Measurements from ENCODE around the gene MEF2B. TPM values are rescaled to one million over a fixed set of nuclear protein-coding genes. Genes with fewer than 3 reads are reported as not detected.

Gene MEF2B
- total RNA-seq, 6 donors from 2014 or later = 2.0 to 3.9 (median 3.1) TPM; not detected in 3

GRCh38 chr19:19147344-19147743, 22.7 kb downstream of the MEF2B start:
- Histone ChIP-seq H3K36me3 (peaks cover 0 to 29% (median 22%) of the 10 kb centered on the region in 4 donors), H3K27ac (no peak overlapping the region), H3K27me3 (no peaks in the 10 kb centered on the region), H3K4me3 (no peak overlapping the region), H3K4me1 (peaks cover 0 to 9% (median 5%) of the 10 kb centered on the region in 4 donors), H3K9me3 (no peaks in the 10 kb centered on the region)
- no peak for TF ChIP-seq EP300 (IDR thresholded peaks at IDR 0.05)
- TF ChIP-seq, protein P1, sequence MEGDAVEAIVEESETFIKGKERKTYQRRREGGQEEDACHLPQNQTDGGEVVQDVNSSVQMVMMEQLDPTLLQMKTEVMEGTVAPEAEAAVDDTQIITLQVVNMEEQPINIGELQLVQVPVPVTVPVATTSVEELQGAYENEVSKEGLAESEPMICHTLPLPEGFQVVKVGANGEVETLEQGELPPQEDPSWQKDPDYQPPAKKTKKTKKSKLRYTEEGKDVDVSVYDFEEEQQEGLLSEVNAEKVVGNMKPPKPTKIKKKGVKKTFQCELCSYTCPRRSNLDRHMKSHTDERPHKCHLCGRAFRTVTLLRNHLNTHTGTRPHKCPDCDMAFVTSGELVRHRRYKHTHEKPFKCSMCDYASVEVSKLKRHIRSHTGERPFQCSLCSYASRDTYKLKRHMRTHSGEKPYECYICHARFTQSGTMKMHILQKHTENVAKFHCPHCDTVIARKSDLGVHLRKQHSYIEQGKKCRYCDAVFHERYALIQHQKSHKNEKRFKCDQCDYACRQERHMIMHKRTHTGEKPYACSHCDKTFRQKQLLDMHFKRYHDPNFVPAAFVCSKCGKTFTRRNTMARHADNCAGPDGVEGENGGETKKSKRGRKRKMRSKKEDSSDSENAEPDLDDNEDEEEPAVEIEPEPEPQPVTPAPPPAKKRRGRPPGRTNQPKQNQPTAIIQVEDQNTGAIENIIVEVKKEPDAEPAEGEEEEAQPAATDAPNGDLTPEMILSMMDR (IDR thresholded peaks at IDR 0.05) = no peak
- 96% methylated on average over 5 of the region's 5 CpGs for WGBS, 2 donors
- ATAC-seq (ENCODE audit: low FRiP score in 2 of 2) (no peak), DNase-seq (no peak)

DNA sequence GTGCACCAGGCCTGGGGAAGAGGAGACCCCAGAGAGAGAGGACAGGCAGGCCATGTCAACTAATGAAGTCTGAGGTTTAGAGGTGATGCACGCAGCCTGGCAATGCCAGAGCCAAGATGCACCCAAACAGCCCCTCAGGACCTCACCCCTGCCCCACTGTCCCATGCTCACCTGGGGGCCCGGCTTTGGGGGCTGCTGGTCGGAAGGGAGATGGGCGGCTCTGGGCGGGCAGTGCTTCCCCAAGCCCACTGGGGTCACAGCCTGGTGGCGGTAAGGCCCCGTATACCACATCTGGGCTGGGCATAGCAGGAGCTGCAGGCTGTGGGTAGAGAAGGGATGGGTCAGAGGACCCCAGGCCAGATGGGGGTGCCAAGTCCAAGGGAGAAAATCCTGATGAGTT, 23.2 kb downstream of the MEF2B start:
- WGBS, 2 donors = 92 to 100% methylated on average over 2 to 7 of the region's 7 CpGs

GRCh38 chr19:19145684-19146608, 24.1 kb downstream of the MEF2B start:
- ATAC-seq (ENCODE audit: low FRiP score in 2 of 2) = peak; percentile 84 to 86
- Histone ChIP-seq H3K27me3 (no peaks in the 10 kb centered on the region), H3K4me3 (peak overlapping the region in 1 of 4 donors; percentile 13), H3K9me3 (no peaks in the 10 kb centered on the region), H3K4me1 (peaks cover 0 to 9% (median 5%) of the 10 kb centered on the region in 4 donors), H3K36me3 (peaks cover 0 to 29% (median 22%) of the 10 kb centered on the region in 4 donors), H3K27ac (no peak overlapping the region)
- TF ChIP-seq, protein P1 (IDR thresholded peaks at IDR 0.05) = peak; percentile 94 to 96 (median 94)
- TF ChIP-seq EP300 (IDR thresholded peaks at IDR 0.05) = no peak
- 41 to 42% methylated on average over 23 to 41 of the region's 47 CpGs for WGBS, 2 donors
- DNase-seq = peak; percentile 78 to 96

More for the DNA sequence above, 23.2 kb downstream of the MEF2B start:
- no peaks in the 10 kb centered on the region for H3K27me3 ChIP-seq
- H3K9me3 ChIP-seq = no peaks in the 10 kb centered on the region
- ATAC-seq (ENCODE audit: low FRiP score in 2 of 2) = no peak
- no peak overlapping the region for H3K27ac ChIP-seq
- H3K4me3 ChIP-seq = no peak overlapping the region
- no peak for TF ChIP-seq EP300 (IDR thresholded peaks at IDR 0.05)
- H3K4me1 ChIP-seq = peaks cover 0 to 9% (median 5%) of the 10 kb centered on the region in 4 donors
- H3K36me3 ChIP-seq = peaks cover 0 to 29% (median 22%) of the 10 kb centered on the region in 4 donors
- peak in 1 of 2 donors; percentile 60 for DNase-seq

GRCh38 chr19:19145281-19145680, 24.8 kb downstream of the MEF2B start:
- peaks cover 0 to 29% (median 22%) of the 10 kb centered on the region in 4 donors for H3K36me3 ChIP-seq
- no peak overlapping the region for H3K27ac ChIP-seq
- DNase-seq (peak in 1 of 2 donors; percentile 64), ATAC-seq (ENCODE audit: low FRiP score in 2 of 2) (peak in 1 of 2 donors; percentile 28)
- H3K9me3 ChIP-seq = no peaks in the 10 kb centered on the region
- no peak overlapping the region for H3K4me3 ChIP-seq
- WGBS, 2 donors = 94 to 96% methylated on average over 14 to 16 of the region's 17 CpGs
- H3K4me1 ChIP-seq = peaks cover 0 to 9% (median 5%) of the 10 kb centered on the region in 4 donors
- no peaks in the 10 kb centered on the region for H3K27me3 ChIP-seq
- TF ChIP-seq POLR2A (IDR thresholded peaks at IDR 0.05) (no peak), POLR2AphosphoS5 (IDR thresholded peaks at IDR 0.05) (no peak), EP300 (IDR thresholded peaks at IDR 0.05) (no peak)
- TF ChIP-seq, protein P1 (IDR thresholded peaks at IDR 0.05) = no peak

DNA sequence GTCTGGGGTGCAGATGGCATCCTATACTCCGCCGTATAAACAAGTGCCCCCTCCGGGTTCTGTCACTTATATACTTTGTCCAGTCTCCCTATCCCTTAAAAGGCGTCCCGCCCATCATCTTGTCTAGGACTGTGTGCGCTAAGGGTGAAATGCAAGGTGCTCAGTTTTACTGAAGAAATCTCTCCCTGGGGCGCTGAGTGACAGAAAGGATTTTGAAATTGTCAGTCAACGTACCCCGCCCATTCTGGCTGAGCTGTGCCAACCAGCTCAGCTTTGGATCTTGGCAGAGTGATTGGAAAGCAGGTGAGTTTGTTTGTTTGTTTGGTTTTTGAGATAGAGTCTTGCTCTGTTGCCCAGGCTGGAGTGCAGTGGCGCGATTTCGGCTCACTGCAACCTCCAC, 27.7 kb downstream of the MEF2B start:
- Histone ChIP-seq H3K9me3 (no peaks in the 10 kb centered on the region), H3K36me3 (peaks cover 0 to 10% (median 7%) of the 10 kb centered on the region in 4 donors), H3K27me3 (no peaks in the 10 kb centered on the region), H3K4me3 (no peak overlapping the region), H3K4me1 (peaks cover 0 to 27% (median 11%) of the 10 kb centered on the region in 4 donors), H3K27ac (no peak overlapping the region)
- 85 to 93% methylated on average over 12 of the region's 12 CpGs for WGBS, 2 donors
- ATAC-seq (ENCODE audit: low FRiP score in 2 of 2) = no peak
- TF ChIP-seq, protein P1 (IDR thresholded peaks at IDR 0.05) = no peak
- TF ChIP-seq POLR2AphosphoS5 (IDR thresholded peaks at IDR 0.05) = no peak
- no peak for TF ChIP-seq POLR2A (IDR thresholded peaks at IDR 0.05)
- no peak for TF ChIP-seq EP300 (IDR thresholded peaks at IDR 0.05)
- no peak for DNase-seq
